Measurements from ENCODE around the gene ABHD16B.
"Not testable (repeated sequence)": the region's sequence is repeated elsewhere in the genome, so short reads cannot be mapped to it uniquely, and the experiment has no call there.

GRCh38 chr20:63874241-63874640, 12.9 kb downstream of the ABHD16B start:
- not testable (repeated sequence) for TF ChIP-seq TSHZ2 (CRISPR knock-in tag; IDR thresholded peaks at IDR 0.05); ZNF70 (CRISPR knock-in tag; IDR thresholded peaks at IDR 0.05); PPARA (CRISPR knock-in tag; IDR thresholded peaks at IDR 0.05; ENCODE audit: borderline replicate concordance); ISL1 (CRISPR knock-in tag; IDR thresholded peaks at IDR 0.05); ZFP3 (CRISPR knock-in tag; IDR thresholded peaks at IDR 0.05); TCF4 (CRISPR knock-in tag; IDR thresholded peaks at IDR 0.05; ENCODE audit: borderline replicate concordance); ARNTL (CRISPR knock-in tag; IDR thresholded peaks at IDR 0.05; ENCODE audit: borderline replicate concordance, low read depth); POU6F1 (CRISPR knock-in tag; IDR thresholded peaks at IDR 0.05; ENCODE audit: borderline replicate concordance, low read depth); TOX (CRISPR knock-in tag; IDR thresholded peaks at IDR 0.05; ENCODE audit: borderline replicate concordance)

Measured in SK-N-SH treated with all-trans-retinoic acid at 6 μM for 48 hours (cell line).